Mucosa of descending colon (tissue), 3 donors: ENCODE results near the gene PTGFR. TPM values are rescaled to one million over a fixed set of nuclear protein-coding genes. Genes with fewer than 3 reads are reported as not detected.

Source experiments
- ATAC-seq: fragments of 200-7000 bp; cut with Tn5 transposase; one replicate; pipeline ENCODE4 v1.9.1; 2020; ENCODE audit warnings: mild to moderate bottlenecking, moderate library complexity
- DNase-seq, 3 donors: peaks; one replicate each; pipeline ENCODE4 v3.0.0-alpha.2; 2020
- H3K36me3 ChIP-seq: fragments of 200-600 bp; one replicate; pipeline ENCODE4 v1.8.0; 2021; ENCODE audit warnings: low read depth, mild to moderate bottlenecking
- H3K4me1 ChIP-seq: fragments of 200-600 bp; one replicate; pipeline ENCODE4 v1.8.0; 2021; ENCODE audit warnings: low read depth, mild to moderate bottlenecking
- H3K4me3 ChIP-seq: fragments of 200-600 bp; one replicate; pipeline ENCODE4 v1.8.0; 2021; ENCODE audit warnings: mild to moderate bottlenecking
- H3K9me3 ChIP-seq: fragments of 200-600 bp; one replicate; pipeline ENCODE4 v1.8.0; 2021; ENCODE audit warnings: mild to moderate bottlenecking
- CTCF ChIP-seq: fragments of 200-600 bp; IDR thresholded peaks from one replicate; pipeline ENCODE4 v1.8.0; 2022; ENCODE audit warnings: antibody characterized with exemption, mild to moderate bottlenecking
- intact Hi-C, 2 donors: fragments of 100-400 bp; cut with DNase I in 1 of 2; cut with micrococcal nuclease in 1 of 2; formaldehyde crosslinking; loops; one replicate each; pipeline versions ENCODE4 v1.11.0 to v1.11.1; 2022; cut with DNase I, micrococcal nuclease
- total RNA-seq, 3 donors: library from RNA; stranded (reverse); fragmentation: NEBNext Ultra II Directional in 2 of 3; extraction: Animal tissue kit (Norgen Biotek cat#: 25700) in 2 of 3; gene quantifications; one replicate each; pipeline versions ENCODE4 v1.2.1 to v1.2.4, GENCODE V29; 2021 to 2023
- donor health status: DM: no; HTN: no; CAD: no; lungs with moderate emphysema.
- donor health status: DM: no; HTN: no; CAD: no.
- donor health status: DM: no; HTN: yes; CAD: no.

PTGFR gene
- total RNA-seq, 3 donors from 2014 or later = 0.49 to 2.1 (median 1.7) TPM

- H3K36me3 ChIP-seq = no peaks in the 10 kb centered on the region
- H3K9me3 ChIP-seq = peaks cover 6% of the 10 kb centered on the region
- ATAC-seq (no peak), DNase-seq (no peak)
- no peak for TF ChIP-seq CTCF
- H3K4me3 ChIP-seq = no peak overlapping the region
- intact Hi-C loops = no loop called here
- no peaks in the 10 kb centered on the region for H3K4me1 ChIP-seq
Observed at GRCh38 chr1:78549331-78549730, 58.6 kb downstream of the PTGFR start.

- H3K36me3 ChIP-seq = no peaks in the 10 kb centered on the region
- no peak overlapping the region for H3K4me3 ChIP-seq
- H3K4me1 ChIP-seq = no peaks in the 10 kb centered on the region
- no peak for TF ChIP-seq CTCF
- peaks cover 8% of the 10 kb centered on the region for H3K9me3 ChIP-seq
- ATAC-seq (no peak), DNase-seq (no peak)
- intact Hi-C loops = no loop called here
Observed at GRCh38 chr1:78549891-78550290, 59.1 kb downstream of the PTGFR start.

GRCh38 chr1:78553859-78554258 is 63.1 kb downstream of the PTGFR start:
- Histone ChIP-seq H3K36me3 (no peaks in the 10 kb centered on the region), H3K4me1 (no peaks in the 10 kb centered on the region), H3K9me3 (peaks cover 9% of the 10 kb centered on the region), H3K4me3 (no peak overlapping the region)
- DNase-seq (no peak), ATAC-seq (no peak)
- TF ChIP-seq CTCF = no peak
- intact Hi-C loops = no loop called here

GRCh38 chr1:78554840-78555239 is 64.1 kb downstream of the PTGFR start:
- no peak for ATAC-seq
- Histone ChIP-seq H3K4me1 (no peaks in the 10 kb centered on the region), H3K9me3 (peaks cover 8% of the 10 kb centered on the region), H3K4me3 (no peak overlapping the region), H3K36me3 (no peaks in the 10 kb centered on the region)
- DNase-seq = no peak
- intact Hi-C loops = no loop called here
- TF ChIP-seq CTCF = no peak

- DNase-seq (no peak), ATAC-seq (no peak)
- intact Hi-C loops = no loop called here
- Histone ChIP-seq H3K36me3 (no peaks in the 10 kb centered on the region), H3K9me3 (peaks cover 3% of the 10 kb centered on the region), H3K4me3 (no peak overlapping the region), H3K4me1 (no peaks in the 10 kb centered on the region)
- no peak for TF ChIP-seq CTCF
Observed at GRCh38 chr1:78559680-78560079, 68.9 kb downstream of the PTGFR start.

GRCh38 chr1:78560811-78561210 is 70.0 kb downstream of the PTGFR start:
- ATAC-seq = no peak
- intact Hi-C loops = no loop called here
- DNase-seq = no peak

More at GRCh38 chr1:78560811-78561210, 70.0 kb downstream of the PTGFR start:
- no peak for TF ChIP-seq CTCF
- no peak overlapping the region for H3K4me3 ChIP-seq
- H3K9me3 ChIP-seq = no peaks in the 10 kb centered on the region
- H3K36me3 ChIP-seq = no peaks in the 10 kb centered on the region
- no peaks in the 10 kb centered on the region for H3K4me1 ChIP-seq
